Endometrial microvascular endothelial cells (primary cell): Measurements from ENCODE around the gene CSTA. TPM values are rescaled to one million over a fixed set of nuclear protein-coding genes. Genes with fewer than 3 reads are reported as not detected.
"Not testable (repeated sequence)": the region's sequence is repeated elsewhere in the genome, so short reads cannot be mapped to it uniquely, and the experiment has no call there.

Experiments
- in situ Hi-C: cut with HindIII; loops from 2 replicates; pipeline ENCODE4 v1.10.0; 2017; ENCODE audit warnings: low sequenced_read_pairs, low pct_unique_long_range_greater_than_20kb; ENCODE audit errors: inconsistent ontology term
- total RNA-seq: library from RNA; depleted of rRNA; stranded (reverse); fragments of >200 nt; gene quantifications from one replicate; pipeline ENCODE4 v1.2.3, GENCODE V29; 2015; ENCODE audit errors: inconsistent ontology term

CSTA gene
- total RNA-seq, 1 donor from 2014 or later = not detected

DNA sequence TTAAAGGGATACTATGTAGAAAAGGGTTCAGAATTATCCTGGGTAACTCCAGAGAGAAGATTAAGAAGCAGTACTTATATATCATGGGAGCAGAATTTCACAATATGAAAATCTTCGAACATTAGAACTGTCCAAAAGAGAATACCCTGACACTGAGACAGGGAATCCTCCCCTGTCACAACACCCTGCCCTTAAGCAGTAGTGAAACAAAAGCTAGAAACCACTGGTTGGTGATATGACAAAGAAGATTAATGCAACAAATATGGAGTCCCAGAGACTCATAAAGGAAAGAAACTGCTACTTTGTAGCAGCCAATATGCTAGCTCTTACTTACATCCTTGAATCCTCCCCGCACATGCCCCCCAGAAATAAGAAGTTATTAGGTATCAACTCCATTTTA is 39.4 kb downstream of the CSTA start:
- in situ Hi-C loops = no loop called here

DNA sequence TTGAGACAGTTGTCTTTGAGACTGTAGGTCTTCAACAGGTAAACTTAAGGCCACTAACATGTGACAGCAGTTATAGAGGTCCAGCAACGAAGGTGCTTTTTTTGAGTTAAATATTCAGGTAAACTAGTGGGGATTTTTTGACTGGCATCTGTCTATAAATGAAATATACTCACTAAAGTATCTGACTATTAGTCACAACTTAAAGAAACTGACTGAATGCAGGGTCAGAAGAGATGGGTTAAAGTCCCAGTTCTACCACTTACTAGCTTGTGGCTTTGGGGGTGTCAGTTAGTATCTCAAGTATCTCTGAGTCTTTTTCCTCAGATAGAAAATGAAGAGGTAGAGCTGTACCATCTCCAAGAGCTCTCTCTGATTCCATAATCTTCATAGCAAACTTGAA is 40.0 kb downstream of the CSTA start:
- in situ Hi-C loops = no loop called here

DNA sequence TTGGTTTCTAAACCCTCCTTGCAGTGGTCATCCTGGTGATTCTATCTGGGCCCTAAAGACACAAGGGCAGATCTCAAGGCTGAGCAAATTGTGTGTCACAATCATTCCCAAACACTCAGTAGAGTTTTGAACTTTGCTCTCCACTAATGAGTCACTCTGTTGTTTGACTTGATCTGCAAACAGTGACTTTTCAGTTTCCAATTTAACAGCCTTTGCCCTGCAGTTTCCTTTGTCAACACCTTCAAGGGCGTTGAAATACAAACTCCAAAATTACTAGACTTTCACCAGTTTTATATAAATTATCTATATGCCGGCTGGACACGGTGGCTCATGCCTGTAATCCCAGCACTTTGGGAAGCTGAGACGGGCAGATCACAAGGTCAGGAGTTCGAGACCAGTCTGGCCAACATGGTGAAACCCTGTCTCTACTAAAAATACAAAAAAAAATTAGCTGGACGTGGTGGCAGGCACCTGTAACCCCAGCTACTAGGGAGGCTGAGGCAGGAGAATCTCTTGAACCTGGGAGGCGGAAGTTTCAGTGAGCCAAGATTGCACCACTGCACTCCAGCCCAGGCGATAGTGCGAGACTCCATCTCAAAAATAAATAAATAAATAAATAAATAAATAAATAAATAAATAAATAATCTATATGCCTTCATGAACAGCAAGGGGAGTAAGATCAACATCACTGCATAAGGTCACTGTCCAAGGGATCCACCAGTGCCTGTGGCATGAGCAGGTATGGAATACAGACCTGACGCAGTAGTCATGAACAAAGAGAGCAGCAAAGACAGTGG is 40.7 kb downstream of the CSTA start:
- in situ Hi-C loops = not testable (repeated sequence)

DNA sequence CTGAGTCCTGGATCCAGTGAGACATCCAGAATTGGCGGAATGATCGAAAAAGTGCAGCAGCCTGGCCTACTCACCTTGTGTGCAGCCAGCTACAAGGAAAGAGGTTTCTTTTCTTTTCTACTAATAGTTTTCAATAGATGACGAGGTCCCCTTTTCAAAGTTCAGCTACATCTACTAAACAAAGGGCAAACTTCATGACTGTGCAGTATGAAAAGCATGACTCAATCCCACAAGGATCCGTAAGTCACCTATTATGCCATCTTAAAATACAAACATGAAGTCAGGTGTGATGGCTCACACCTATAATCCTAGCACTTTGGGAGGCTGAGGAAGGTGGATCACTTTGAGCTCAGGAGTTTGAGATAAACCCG is 41.3 kb downstream of the CSTA start:
- in situ Hi-C loops = no loop called here

DNA sequence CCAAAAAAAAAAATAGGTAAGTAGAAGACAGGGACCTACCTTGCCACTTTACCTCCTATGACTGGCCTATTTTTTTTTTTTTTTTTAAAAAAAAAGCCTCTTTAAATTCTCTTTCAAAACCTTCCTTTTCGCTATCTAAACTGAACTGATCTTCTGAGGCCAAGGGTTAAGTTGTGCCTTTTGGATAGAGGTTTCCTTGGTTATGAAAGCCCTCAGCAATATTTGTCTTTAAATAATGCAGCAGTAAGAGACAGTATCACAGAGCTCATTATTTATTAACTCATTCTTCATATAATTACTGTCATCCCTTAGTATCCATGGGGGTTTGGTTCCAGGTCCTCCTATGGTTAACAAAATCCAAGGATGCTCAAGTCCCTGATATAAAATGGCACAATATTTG is 49.0 kb downstream of the CSTA start:
- in situ Hi-C loops = no loop called here

DNA sequence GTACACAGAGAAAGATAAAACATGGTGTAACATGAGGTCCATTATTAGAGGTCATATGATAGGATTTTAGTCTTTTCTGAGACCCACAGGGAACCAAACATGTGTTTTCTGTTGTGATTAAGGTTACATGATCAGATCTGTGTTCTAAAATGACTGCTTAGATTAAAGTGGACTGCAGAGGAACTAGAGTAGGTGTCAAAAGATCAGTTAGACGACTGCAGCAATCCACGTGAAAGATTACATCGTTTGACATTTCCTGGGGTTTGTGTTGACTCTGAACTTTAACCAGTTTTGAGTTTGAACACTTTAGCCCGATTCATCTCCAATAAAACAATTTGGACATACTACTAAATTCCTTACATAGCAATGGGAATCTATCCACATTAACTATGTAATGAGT is 52.9 kb downstream of the CSTA start:
- in situ Hi-C loops = no loop called here

DNA sequence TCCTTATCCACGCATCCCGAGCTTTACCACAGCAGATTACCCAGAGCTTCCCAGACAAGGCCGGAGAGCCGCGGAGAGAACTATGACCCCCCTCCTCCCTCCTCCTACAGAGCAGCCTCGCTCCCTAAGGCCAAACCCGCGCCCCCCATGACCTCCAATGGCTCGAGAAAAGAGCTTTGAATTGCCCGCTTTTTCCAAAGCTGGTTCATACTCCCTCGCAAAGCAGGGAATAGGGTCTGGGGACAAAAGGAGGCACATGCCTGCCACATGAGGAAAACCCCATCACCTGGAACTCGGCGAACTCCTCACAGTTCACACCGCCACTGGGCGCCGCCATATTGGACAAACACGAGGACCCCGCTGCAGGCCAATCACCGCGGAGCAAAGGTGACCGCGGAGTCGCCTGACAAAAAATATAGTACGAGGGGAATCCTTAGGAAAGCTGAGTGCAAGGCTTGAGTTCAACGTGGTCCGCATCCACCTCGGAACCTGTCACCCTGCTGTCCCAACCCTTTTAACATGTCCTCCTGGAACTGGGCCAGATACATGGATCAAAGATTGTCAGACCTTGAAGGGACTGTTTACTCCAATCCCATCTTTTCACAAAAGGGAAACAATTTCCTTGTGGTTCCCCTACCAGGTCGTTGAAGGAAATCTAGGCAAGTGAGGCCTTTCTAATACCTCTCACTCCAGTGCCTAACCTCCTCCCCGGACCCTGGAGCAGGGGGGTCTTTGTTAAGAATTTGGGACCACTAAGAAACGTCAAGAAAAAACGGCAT is 58.0 kb downstream of the CSTA start, which contains the start of gene MIX23:
Gene MIX23, minus strand, starts transcription at position 344 of the 779 bp plus-strand sequence. Its CDS starts 7 bp downstream, at position 337.
- in situ Hi-C loops = no loop called here

DNA sequence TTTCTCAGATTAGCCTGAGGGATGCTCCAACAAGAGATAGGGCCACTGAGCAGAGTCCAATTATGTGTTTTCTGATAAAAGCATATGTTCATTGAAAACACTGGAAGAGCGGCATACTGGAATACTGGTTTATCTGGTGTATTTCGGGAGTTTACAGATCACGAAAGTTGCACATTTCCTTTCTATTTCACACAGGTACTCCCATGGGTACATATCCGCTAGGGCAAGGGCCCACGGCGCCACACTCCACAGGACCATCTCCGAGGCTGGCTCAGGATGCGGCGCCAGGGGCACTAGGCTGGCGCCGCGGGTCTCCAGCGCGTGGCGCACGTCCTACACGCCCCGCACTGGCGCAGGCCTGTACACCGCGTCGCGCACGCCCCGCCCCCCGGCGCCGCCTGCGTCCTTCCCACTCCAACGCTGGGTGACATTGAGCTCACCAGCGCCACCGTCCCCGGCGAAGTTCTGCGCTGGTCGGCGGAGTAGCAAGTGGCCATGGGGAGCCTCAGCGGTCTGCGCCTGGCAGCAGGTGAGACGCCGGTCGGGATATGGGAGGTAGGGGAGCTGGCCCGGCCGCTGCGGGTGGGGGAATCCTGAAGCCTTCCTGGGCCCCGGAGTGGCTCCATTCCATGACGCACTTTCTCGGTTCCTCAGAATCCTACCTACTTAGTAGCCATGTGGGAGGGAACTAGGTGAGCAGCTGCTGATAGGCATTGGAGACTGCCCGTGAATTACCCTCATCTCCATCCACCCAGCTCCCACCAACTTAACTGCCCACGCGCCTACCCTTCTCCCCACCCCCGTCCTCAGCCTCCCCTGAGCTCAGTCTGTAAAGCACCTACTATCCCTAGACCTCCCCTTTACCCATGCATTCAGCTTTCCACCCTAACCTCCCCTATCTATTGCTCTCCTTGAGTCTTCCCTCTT is 59.0 kb downstream of the CSTA start, which contains the start of gene FAM162A:
Gene FAM162A, plus strand, starts transcription at position 412 of the 927 bp plus-strand sequence. Its CDS starts 84 bp downstream, at position 496.
- in situ Hi-C loops = no loop called here

DNA sequence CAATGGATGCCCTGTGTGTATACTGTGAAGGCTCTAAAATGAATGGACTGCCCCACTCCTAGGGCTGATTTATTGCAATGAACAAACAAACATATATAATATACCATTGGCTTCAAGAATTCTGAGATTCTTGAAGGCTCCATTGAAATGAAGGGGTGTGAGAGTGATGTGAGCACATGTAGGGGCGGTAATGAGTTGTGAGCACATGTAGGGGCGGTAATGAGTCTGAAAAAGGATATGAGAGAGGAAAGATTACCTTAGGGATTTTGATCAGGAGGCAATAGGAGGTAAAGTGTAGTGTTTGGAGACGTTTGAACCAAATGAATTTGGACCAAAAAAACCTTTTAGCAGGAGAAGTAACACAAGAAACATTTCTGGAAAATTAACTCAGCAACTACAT is 62.7 kb downstream of the CSTA start:
- in situ Hi-C loops = no loop called here

DNA sequence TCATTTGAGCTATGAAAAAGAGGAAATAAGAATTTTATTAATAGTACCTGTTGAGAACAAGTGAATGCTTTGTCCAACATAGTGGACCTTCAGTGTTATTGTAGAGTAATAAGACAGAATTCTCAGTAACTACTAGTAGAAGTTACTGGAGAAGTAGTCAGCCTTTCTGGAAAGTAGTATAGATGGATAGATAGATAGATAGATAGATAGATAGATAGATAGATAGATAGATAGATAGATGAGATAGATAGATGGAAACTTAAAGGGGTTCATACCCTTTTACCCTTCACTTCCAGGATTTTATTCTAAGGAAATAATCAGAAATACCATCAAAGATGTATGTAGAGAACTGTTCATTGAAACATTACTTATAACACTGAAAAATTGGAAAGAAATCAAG is 64.1 kb downstream of the CSTA start:
- in situ Hi-C loops = no loop called here

DNA sequence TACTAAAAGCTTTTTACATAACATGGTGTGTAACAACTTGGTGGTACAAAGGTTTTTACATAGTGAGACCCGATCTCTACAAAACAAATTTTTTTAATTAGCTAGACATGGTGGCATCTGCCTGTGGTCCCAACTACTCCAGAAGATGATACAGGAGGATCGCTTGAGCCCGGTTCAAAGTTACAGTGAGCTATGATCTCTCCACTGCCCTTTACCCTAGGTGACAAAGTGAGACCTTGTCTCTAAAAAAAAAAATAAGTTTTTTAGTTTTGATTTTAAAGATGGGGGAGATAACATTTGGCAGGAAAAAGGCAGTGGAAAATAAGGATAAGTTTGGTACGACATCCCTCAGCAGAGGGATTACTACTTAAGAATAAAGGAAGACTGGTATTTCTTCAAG is 64.8 kb downstream of the CSTA start:
- in situ Hi-C loops = no loop called here

DNA sequence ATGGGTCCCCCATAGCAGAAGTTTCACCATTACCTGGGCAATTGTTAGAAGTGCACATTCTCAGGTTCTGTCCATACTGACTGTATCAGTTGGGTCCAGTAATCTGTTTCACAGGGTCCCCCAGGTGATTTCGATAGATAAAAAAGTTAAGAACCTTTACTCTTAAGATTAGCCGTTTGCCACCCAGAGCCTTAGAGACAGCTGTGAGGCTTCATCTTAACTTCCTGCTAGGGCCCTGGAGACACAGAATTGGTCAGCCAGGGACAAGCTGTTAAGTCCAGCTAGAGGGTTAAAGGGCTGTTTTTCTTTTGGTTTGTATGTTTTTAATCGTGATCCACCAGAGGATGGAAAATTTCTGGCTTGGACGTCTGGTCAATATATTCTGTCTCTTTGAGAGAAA is 65.6 kb downstream of the CSTA start:
- in situ Hi-C loops = no loop called here

Other genes with a start within 250 kb of the CSTA start
- gene CASR, start 141.6 kb upstream of the CSTA start, total RNA-seq = not detected
- 19.1 TPM for gene MIX23, start 58.0 kb downstream of the CSTA start, total RNA-seq
- gene FAM162A, start 58.9 kb downstream of the CSTA start, total RNA-seq = 21.2 TPM
- gene WDR5B, start 90.8 kb downstream of the CSTA start, total RNA-seq = 5.9 TPM
- 53.6 TPM for gene KPNA1, start 189.7 kb downstream of the CSTA start, total RNA-seq
- 36.3 TPM for gene PARP9, start 239.1 kb downstream of the CSTA start, total RNA-seq
- gene DTX3L, start 239.1 kb downstream of the CSTA start, total RNA-seq = 35.1 TPM